GM19328 (cell line): ENCODE measurements around the gene GJD4.

Source experiments
- ATAC-seq: cut with Tn5 transposase; IDR thresholded peaks from one replicate; pipeline ENCODE4 v1.9.1; 2021; ENCODE audit warnings: mild to moderate bottlenecking, moderate library complexity; ENCODE audit not compliant: unreplicated experiment

GJD4 gene

GRCh38 chr10:35605191-35605590, at the start of gene GJD4:
GJD4 (plus strand) TSS chr10:35605341; CDS start chr10:35605568, 227 bp downstream.
- no peak for ATAC-seq

- no peak for ATAC-seq
Observed at GRCh38 chr10:35555962-35556930, 48.9 kb upstream of the GJD4 start.

- no peak for ATAC-seq
Observed at GRCh38 chr10:35558276-35558675, 46.9 kb upstream of the GJD4 start.

GRCh38 chr10:35559416-35559815, 45.7 kb upstream of the GJD4 start:
- ATAC-seq: no peak

GRCh38 chr10:35561715-35562114, 43.4 kb upstream of the GJD4 start:
- ATAC-seq: no peak

- ATAC-seq: no peak
Observed at GRCh38 chr10:35562427-35562826, 42.7 kb upstream of the GJD4 start.

GRCh38 chr10:35563261-35563891, 41.8 kb upstream of the GJD4 start:
- no peak for ATAC-seq

- ATAC-seq: no peak
Observed at GRCh38 chr10:35564341-35564968, 40.7 kb upstream of the GJD4 start.

GRCh38 chr10:35565602-35566081, 39.5 kb upstream of the GJD4 start:
- no peak for ATAC-seq

GRCh38 chr10:35567951-35568350, 37.2 kb upstream of the GJD4 start:
- no peak for ATAC-seq

GRCh38 chr10:35568483-35569015, 36.6 kb upstream of the GJD4 start:
- ATAC-seq: no peak

GRCh38 chr10:35569111-35569707, 35.9 kb upstream of the GJD4 start:
- ATAC-seq: no peak

GRCh38 chr10:35569836-35570235, 35.3 kb upstream of the GJD4 start:
- ATAC-seq: no peak

- no peak for ATAC-seq
Observed at GRCh38 chr10:35570397-35570796, 34.7 kb upstream of the GJD4 start.

- no peak for ATAC-seq
Observed at GRCh38 chr10:35572583-35572982, 32.6 kb upstream of the GJD4 start.

- ATAC-seq: no peak
Observed at GRCh38 chr10:35573796-35574195, 31.3 kb upstream of the GJD4 start.

- ATAC-seq: no peak
Observed at GRCh38 chr10:35574924-35575352, 30.2 kb upstream of the GJD4 start.

- ATAC-seq: no peak
Observed at GRCh38 chr10:35575640-35576039, 29.5 kb upstream of the GJD4 start.

GRCh38 chr10:35576730-35577129, 28.4 kb upstream of the GJD4 start:
- no peak for ATAC-seq

- ATAC-seq: no peak
Observed at GRCh38 chr10:35577926-35578617, 27.1 kb upstream of the GJD4 start.
